ENCODE results near the gene FSTL4. TPM values are rescaled to one million over a fixed set of nuclear protein-coding genes. Genes with fewer than 3 reads are reported as not detected.

FSTL4 gene
- total RNA-seq, 4 donors from 2014 or later, result 0.18 to 0.27 (median 0.20) TPM; not detected in 1

DNA sequence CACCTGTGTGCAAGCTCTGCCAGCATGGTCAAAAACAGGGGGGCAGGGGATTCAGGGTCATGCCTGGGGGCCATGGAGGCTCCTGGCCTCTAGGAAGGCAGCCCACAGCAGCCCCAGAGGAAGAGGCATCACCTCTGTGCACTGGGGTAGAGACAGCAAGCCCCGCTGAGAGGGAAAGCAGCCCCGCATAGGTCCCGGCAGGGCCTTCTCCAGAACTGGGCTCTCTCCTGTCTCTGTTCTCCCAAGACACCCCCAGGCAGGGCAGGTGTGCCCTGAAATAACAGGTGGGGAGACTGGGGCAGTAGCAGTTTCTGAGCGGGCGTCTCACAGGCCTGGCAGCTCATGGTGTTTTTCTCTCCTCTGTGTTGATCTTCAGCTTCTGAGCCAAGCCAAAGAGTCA, 281.4 kb downstream of the FSTL4 start:
- Histone ChIP-seq H3K9me3 (no peaks in the 10 kb centered on the region), H3K27ac (no peak overlapping the region), H3K4me3 (no peak overlapping the region), H3K36me3 (no peaks in the 10 kb centered on the region), H3K4me1 (peaks cover 0 to 5% of the 10 kb centered on the region in 2 donors), H3K27me3 (no peaks in the 10 kb centered on the region)
- TF ChIP-seq, protein P1, sequence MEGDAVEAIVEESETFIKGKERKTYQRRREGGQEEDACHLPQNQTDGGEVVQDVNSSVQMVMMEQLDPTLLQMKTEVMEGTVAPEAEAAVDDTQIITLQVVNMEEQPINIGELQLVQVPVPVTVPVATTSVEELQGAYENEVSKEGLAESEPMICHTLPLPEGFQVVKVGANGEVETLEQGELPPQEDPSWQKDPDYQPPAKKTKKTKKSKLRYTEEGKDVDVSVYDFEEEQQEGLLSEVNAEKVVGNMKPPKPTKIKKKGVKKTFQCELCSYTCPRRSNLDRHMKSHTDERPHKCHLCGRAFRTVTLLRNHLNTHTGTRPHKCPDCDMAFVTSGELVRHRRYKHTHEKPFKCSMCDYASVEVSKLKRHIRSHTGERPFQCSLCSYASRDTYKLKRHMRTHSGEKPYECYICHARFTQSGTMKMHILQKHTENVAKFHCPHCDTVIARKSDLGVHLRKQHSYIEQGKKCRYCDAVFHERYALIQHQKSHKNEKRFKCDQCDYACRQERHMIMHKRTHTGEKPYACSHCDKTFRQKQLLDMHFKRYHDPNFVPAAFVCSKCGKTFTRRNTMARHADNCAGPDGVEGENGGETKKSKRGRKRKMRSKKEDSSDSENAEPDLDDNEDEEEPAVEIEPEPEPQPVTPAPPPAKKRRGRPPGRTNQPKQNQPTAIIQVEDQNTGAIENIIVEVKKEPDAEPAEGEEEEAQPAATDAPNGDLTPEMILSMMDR (IDR thresholded peaks at IDR 0.05 in 4 of 5, conservative IDR thresholded peaks at IDR 0.05 in 1 of 5), result no peak
- TF ChIP-seq POLR2A (IDR thresholded peaks at IDR 0.05), result no peak
- in situ Hi-C loops (cut with MboI; ENCODE audit: low sequenced_read_pairs in 4 of 4), result no loop called here
- ATAC-seq, result no peak
- no peak for DNase-seq
- intact Hi-C loops (cut with DNase I; ENCODE audit: low total_unique reads), result no loop called here

DNA sequence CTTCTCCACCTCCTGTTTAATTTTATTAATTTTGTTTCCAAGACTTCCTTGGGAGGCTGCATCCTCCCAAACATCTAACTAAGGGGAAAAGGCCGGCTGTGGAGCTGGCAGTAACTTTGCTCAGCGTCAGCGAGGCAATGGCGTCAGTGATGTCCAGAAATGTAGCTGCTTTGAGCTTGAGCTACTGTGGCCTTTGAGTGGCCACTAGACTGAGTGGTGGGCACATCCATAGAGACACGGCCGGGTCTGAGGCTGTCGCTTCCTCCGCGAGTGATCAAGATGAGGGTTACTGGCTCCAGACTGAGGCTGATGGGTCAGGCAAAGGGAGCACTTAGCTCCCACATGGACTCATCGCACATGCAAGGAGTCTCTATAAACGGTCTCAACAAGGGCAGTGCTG, 283.5 kb downstream of the FSTL4 start:
- Histone ChIP-seq H3K27me3 (no peaks in the 10 kb centered on the region), H3K4me1 (no peaks in the 10 kb centered on the region), H3K4me3 (no peak overlapping the region), H3K9me3 (no peaks in the 10 kb centered on the region), H3K27ac (no peak overlapping the region), H3K36me3 (no peaks in the 10 kb centered on the region)
- no peak for TF ChIP-seq POLR2A (IDR thresholded peaks at IDR 0.05)
- TF ChIP-seq, protein P1 (IDR thresholded peaks at IDR 0.05 in 4 of 5, conservative IDR thresholded peaks at IDR 0.05 in 1 of 5), result no peak
- intact Hi-C loops (cut with DNase I; ENCODE audit: low total_unique reads), result no loop called here
- in situ Hi-C loops (cut with MboI; ENCODE audit: low sequenced_read_pairs in 4 of 4), result no loop called here
- no peak for DNase-seq
- no peak for ATAC-seq

- ATAC-seq, result no peak
- intact Hi-C loops (cut with DNase I; ENCODE audit: low total_unique reads) (no loop called here), in situ Hi-C loops (cut with MboI; ENCODE audit: low sequenced_read_pairs in 4 of 4) (no loop called here)
- H3K9me3 ChIP-seq, result no peaks in the 10 kb centered on the region
- no peaks in the 10 kb centered on the region for H3K27me3 ChIP-seq
- DNase-seq, result no peak
- no peak overlapping the region for H3K4me3 ChIP-seq
- no peak for TF ChIP-seq POLR2A (IDR thresholded peaks at IDR 0.05)
- TF ChIP-seq, protein P1 (IDR thresholded peaks at IDR 0.05 in 4 of 5, conservative IDR thresholded peaks at IDR 0.05 in 1 of 5), result no peak
- H3K36me3 ChIP-seq, result no peaks in the 10 kb centered on the region
- H3K4me1 ChIP-seq, result no peaks in the 10 kb centered on the region
- H3K27ac ChIP-seq, result no peak overlapping the region
Observed at GRCh38 chr5:133327946-133328401, 284.4 kb downstream of the FSTL4 start.

- no peak for ATAC-seq
- in situ Hi-C loops (cut with MboI; ENCODE audit: low sequenced_read_pairs in 4 of 4) (no loop called here), intact Hi-C loops (cut with DNase I; ENCODE audit: low total_unique reads) (no loop called here)
- Histone ChIP-seq H3K36me3 (no peaks in the 10 kb centered on the region), H3K9me3 (no peaks in the 10 kb centered on the region), H3K4me1 (no peaks in the 10 kb centered on the region), H3K4me3 (no peak overlapping the region), H3K27me3 (no peaks in the 10 kb centered on the region), H3K27ac (no peak overlapping the region)
- TF ChIP-seq POLR2A (IDR thresholded peaks at IDR 0.05), result no peak
- TF ChIP-seq, protein P1 (IDR thresholded peaks at IDR 0.05 in 4 of 5, conservative IDR thresholded peaks at IDR 0.05 in 1 of 5), result no peak
- no peak for DNase-seq
Observed at GRCh38 chr5:133326361-133326760, 286.0 kb downstream of the FSTL4 start.

- DNase-seq (no peak), ATAC-seq (no peak)
- Histone ChIP-seq H3K4me1 (no peaks in the 10 kb centered on the region), H3K4me3 (no peak overlapping the region), H3K27ac (no peak overlapping the region), H3K9me3 (no peaks in the 10 kb centered on the region), H3K36me3 (no peaks in the 10 kb centered on the region), H3K27me3 (no peaks in the 10 kb centered on the region)
- in situ Hi-C loops (cut with MboI; ENCODE audit: low sequenced_read_pairs in 4 of 4) (no loop called here), intact Hi-C loops (cut with DNase I; ENCODE audit: low total_unique reads) (no loop called here)
- TF ChIP-seq, protein P1 (IDR thresholded peaks at IDR 0.05 in 4 of 5, conservative IDR thresholded peaks at IDR 0.05 in 1 of 5), result no peak
- no peak for TF ChIP-seq POLR2A (IDR thresholded peaks at IDR 0.05)
Observed at GRCh38 chr5:133325864-133326263, 286.5 kb downstream of the FSTL4 start.

Measured in gastrocnemius medialis (tissue), 4 donors.